ENCODE results near the gene AGRN.

Gene AGRN

DNA sequence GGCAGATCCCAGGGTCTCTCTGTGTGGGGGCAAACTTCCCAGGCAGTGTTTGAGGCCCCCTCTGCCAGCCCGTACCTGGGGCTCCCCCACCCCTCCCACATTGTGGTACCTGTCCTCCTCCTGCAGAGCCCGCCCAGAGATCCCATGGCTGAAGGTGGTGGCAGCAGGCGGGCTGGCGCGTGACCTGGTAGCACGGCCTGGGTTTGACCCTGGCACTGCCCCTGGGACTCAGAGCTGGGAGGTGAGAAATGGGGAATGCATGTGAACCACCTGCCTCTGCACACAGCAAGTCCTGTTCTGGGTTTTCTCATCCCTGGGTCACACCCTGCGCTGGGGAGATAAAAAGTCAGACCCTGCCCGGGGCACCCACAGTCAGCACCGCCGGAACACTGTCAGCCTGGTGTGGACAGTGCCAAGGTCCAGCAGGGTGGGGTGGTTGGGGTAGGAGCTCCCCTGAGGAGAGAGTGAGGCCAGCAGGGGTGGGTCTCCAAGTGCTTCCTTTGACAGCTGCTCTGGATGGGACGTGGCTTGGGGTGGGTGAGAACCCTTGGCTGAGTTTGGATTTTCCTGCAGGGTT lies 11.8 kb downstream of the AGRN start:
- no peak overlapping the region for H3K4me3 ChIP-seq (ENCODE audit: low read length)
- H3K36me3 ChIP-seq (ENCODE audit: control insufficient read depth, insufficient read depth, low read length), result no peaks in the 10 kb centered on the region
- no peak overlapping the region for H3K9ac ChIP-seq (ENCODE audit: low read length)
- H3K27me3 ChIP-seq (ENCODE audit: control insufficient read depth, insufficient read depth, low read length), result peaks cover 27% of the 10 kb centered on the region
- H3K9me3 ChIP-seq (ENCODE audit: control insufficient read depth, low read length), result no peaks in the 10 kb centered on the region
- peaks cover 11% of the 10 kb centered on the region for H3K4me1 ChIP-seq (ENCODE audit: control insufficient read depth, insufficient read depth, low read length)

- peaks cover 31% of the 10 kb centered on the region for H3K27me3 ChIP-seq (ENCODE audit: control insufficient read depth, insufficient read depth, low read length)
- H3K36me3 ChIP-seq (ENCODE audit: control insufficient read depth, insufficient read depth, low read length), result no peaks in the 10 kb centered on the region
- H3K9me3 ChIP-seq (ENCODE audit: control insufficient read depth, low read length), result no peaks in the 10 kb centered on the region
- peaks cover 11% of the 10 kb centered on the region for H3K4me1 ChIP-seq (ENCODE audit: control insufficient read depth, insufficient read depth, low read length)
- no peak overlapping the region for H3K9ac ChIP-seq (ENCODE audit: low read length)
- no peak overlapping the region for H3K4me3 ChIP-seq (ENCODE audit: low read length)
Observed at GRCh38 chr1:1032424-1032823, 12.5 kb downstream of the AGRN start.

DNA sequence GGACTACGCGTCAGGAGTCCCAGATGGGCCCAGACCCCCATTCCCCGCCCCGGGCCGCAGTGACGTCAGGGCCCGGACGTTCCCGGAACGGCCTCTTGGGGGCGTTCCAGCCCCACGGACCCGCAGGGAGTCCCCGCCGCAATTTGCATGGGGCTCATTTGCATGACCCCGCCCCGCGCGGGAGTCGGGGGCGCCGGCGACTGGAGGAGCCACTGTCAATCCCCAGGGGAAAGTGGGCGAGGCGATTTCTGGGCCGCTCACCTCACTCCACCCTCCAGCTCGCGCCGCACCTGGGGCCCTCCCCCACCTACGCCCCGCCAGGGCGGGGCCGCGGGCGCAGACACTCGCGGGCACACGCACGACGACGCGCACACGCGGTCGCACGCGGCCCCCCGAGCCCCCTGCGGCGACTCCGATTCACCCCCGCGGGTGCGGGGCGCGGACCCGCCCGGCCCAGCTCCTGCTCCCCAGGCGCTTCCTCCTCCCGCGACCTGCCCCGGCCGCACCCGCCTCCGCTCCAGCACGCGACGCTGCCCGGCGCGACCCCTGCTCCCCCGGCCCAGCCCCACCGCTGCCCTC lies 13.2 kb downstream of the AGRN start:
- Histone ChIP-seq H3K4me1 (ENCODE audit: control insufficient read depth, insufficient read depth, low read length) (peaks cover 11% of the 10 kb centered on the region), H3K4me3 (ENCODE audit: low read length) (no peak overlapping the region), H3K9ac (ENCODE audit: low read length) (no peak overlapping the region), H3K27me3 (ENCODE audit: control insufficient read depth, insufficient read depth, low read length) (peaks cover 34% of the 10 kb centered on the region), H3K36me3 (ENCODE audit: control insufficient read depth, insufficient read depth, low read length) (no peaks in the 10 kb centered on the region), H3K9me3 (ENCODE audit: control insufficient read depth, low read length) (no peaks in the 10 kb centered on the region)

DNA sequence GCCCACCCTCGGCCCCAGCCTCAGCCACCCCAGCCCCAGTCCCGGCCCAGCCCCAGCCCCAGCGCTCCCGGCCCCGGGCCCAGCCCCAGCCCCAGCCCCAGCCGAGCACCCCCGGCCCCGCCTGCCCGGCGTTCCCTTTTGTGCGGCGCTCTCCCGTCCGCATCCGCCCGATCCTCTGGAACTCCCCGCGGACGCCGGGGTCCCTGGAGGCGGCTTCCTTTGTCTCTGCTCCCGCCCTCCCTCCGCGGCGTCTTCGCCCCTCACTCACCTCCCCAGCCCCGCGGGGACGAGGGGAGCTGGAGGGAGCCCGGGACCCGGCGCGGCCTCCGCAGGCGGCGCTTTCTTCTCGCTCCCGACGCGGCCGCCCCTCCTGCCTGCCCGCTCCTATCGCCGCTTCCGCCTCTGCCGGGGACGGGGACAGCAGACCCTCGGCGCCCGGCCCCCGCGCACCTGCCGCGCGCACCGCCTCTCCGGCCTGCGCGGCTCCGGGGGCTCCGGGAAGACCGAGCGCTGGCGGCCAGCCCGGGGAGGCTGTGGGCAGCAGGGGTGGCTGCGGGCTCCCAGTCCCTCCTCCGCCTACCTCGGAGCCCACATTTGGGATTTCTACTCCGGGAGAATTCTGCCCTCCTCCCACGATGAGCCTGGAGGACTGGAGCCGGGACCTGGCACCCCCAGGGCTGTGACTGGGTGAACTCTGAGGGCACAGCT lies 14.0 kb downstream of the AGRN start:
- Histone ChIP-seq H3K9me3 (ENCODE audit: control insufficient read depth, low read length) (no peaks in the 10 kb centered on the region), H3K27me3 (ENCODE audit: control insufficient read depth, insufficient read depth, low read length) (peaks cover 42% of the 10 kb centered on the region), H3K36me3 (ENCODE audit: control insufficient read depth, insufficient read depth, low read length) (no peaks in the 10 kb centered on the region), H3K9ac (ENCODE audit: low read length) (no peak overlapping the region), H3K4me1 (ENCODE audit: control insufficient read depth, insufficient read depth, low read length) (peaks cover 12% of the 10 kb centered on the region), H3K4me3 (ENCODE audit: low read length) (no peak overlapping the region)

DNA sequence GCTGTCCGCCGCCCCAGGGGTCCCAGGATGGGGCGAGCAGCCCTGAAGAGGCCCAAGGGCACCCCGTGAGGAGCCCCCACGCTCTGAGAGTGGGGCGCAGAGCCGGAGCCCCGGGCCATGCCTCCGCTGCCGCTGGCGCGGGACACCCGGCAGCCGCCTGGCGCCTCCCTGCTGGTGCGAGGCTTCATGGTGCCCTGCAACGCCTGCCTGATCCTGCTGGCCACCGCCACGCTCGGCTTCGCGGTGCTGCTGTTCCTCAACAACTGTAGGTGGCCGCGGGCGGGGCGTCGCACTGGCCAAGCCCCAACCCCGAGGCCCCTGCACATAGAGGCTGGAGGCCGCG lies 14.5 kb downstream of the AGRN start:
- peaks cover 47% of the 10 kb centered on the region for H3K27me3 ChIP-seq (ENCODE audit: control insufficient read depth, insufficient read depth, low read length)
- H3K9ac ChIP-seq (ENCODE audit: low read length), result no peak overlapping the region
- peaks cover 17% of the 10 kb centered on the region for H3K4me1 ChIP-seq (ENCODE audit: control insufficient read depth, insufficient read depth, low read length)
- no peaks in the 10 kb centered on the region for H3K9me3 ChIP-seq (ENCODE audit: control insufficient read depth, low read length)
- H3K4me3 ChIP-seq (ENCODE audit: low read length), result no peak overlapping the region
- H3K36me3 ChIP-seq (ENCODE audit: control insufficient read depth, insufficient read depth, low read length), result no peaks in the 10 kb centered on the region

GRCh38 chr1:1035291-1035943 lies 15.5 kb downstream of the AGRN start:
- Histone ChIP-seq H3K4me3 (ENCODE audit: low read length) (no peak overlapping the region), H3K36me3 (ENCODE audit: control insufficient read depth, insufficient read depth, low read length) (no peaks in the 10 kb centered on the region), H3K27me3 (ENCODE audit: control insufficient read depth, insufficient read depth, low read length) (peaks cover 55% of the 10 kb centered on the region), H3K9me3 (ENCODE audit: control insufficient read depth, low read length) (no peaks in the 10 kb centered on the region), H3K4me1 (ENCODE audit: control insufficient read depth, insufficient read depth, low read length) (peaks cover 27% of the 10 kb centered on the region), H3K9ac (ENCODE audit: low read length) (no peak overlapping the region)

GRCh38 chr1:1037366-1038327 lies 17.7 kb downstream of the AGRN start:
- H3K27me3 ChIP-seq (ENCODE audit: control insufficient read depth, insufficient read depth, low read length), result peaks cover 46% of the 10 kb centered on the region
- H3K9me3 ChIP-seq (ENCODE audit: control insufficient read depth, low read length), result no peaks in the 10 kb centered on the region
- H3K4me1 ChIP-seq (ENCODE audit: control insufficient read depth, insufficient read depth, low read length), result peaks cover 19% of the 10 kb centered on the region
- H3K36me3 ChIP-seq (ENCODE audit: control insufficient read depth, insufficient read depth, low read length), result no peaks in the 10 kb centered on the region
- H3K9ac ChIP-seq (ENCODE audit: low read length), result no peak overlapping the region
- no peak overlapping the region for H3K4me3 ChIP-seq (ENCODE audit: low read length)

GRCh38 chr1:1038694-1039093 lies 18.8 kb downstream of the AGRN start:
- H3K9me3 ChIP-seq (ENCODE audit: control insufficient read depth, low read length), result no peaks in the 10 kb centered on the region
- H3K4me3 ChIP-seq (ENCODE audit: low read length), result no peak overlapping the region
- peaks cover 44% of the 10 kb centered on the region for H3K27me3 ChIP-seq (ENCODE audit: control insufficient read depth, insufficient read depth, low read length)
- no peaks in the 10 kb centered on the region for H3K36me3 ChIP-seq (ENCODE audit: control insufficient read depth, insufficient read depth, low read length)
- peaks cover 17% of the 10 kb centered on the region for H3K4me1 ChIP-seq (ENCODE audit: control insufficient read depth, insufficient read depth, low read length)
- no peak overlapping the region for H3K9ac ChIP-seq (ENCODE audit: low read length)

- Histone ChIP-seq H3K36me3 (ENCODE audit: control insufficient read depth, insufficient read depth, low read length) (no peaks in the 10 kb centered on the region), H3K9ac (ENCODE audit: low read length) (no peak overlapping the region), H3K27me3 (ENCODE audit: control insufficient read depth, insufficient read depth, low read length) (peaks cover 40% of the 10 kb centered on the region), H3K4me3 (ENCODE audit: low read length) (no peak overlapping the region), H3K9me3 (ENCODE audit: control insufficient read depth, low read length) (no peaks in the 10 kb centered on the region), H3K4me1 (ENCODE audit: control insufficient read depth, insufficient read depth, low read length) (peaks cover 17% of the 10 kb centered on the region)
Observed at GRCh38 chr1:1039145-1039910, 19.4 kb downstream of the AGRN start.

DNA sequence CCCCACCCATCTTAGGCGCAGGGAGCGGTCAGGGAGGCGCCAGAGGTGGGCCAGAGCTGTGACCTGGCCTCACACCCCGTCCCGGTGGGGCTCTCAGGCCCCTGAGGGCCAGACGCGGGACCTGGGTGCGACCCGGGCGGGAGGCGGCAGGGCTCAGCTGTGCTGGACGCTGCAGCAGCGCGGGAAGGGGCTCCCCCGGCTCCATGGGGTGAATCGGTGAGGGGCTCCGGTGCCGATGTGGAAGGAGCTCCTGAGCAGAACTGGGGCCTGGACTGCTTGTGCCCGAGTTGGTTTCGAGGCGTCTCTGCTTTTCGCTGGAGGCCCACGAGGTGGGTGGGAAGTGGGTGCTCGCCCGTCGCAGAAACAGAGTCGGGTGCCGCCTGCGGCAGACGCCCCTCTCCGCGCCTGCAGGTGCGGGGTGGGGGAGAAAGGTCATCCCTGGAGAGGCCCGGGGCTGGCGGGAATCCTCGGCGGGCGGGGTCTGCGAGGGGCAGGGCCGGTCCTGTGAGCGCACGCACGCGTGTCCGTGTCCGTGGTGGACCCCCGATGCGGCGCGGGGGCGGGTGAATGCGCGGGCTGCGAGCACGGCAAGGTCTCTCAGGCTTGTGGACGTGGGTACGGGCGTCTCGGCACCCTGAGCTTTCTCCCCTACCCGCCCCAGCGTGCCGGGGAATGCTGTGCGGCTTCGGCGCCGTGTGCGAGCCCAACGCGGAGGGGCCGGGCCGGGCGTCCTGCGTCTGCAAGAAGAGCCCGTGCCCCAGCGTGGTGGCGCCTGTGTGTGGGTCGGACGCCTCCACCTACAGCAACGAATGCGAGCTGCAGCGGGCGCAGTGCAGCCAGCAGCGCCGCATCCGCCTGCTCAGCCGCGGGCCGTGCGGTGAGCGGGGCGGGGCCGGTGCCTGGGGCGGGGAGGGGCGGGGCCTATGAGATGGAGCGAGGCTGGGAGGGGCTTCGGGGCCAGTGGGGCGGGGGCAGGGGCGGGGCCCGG lies 20.4 kb downstream of the AGRN start:
- no peak overlapping the region for H3K4me3 ChIP-seq (ENCODE audit: low read length)

More for the DNA sequence above, 20.4 kb downstream of the AGRN start:
- H3K36me3 ChIP-seq (ENCODE audit: control insufficient read depth, insufficient read depth, low read length), result no peaks in the 10 kb centered on the region
- H3K4me1 ChIP-seq (ENCODE audit: control insufficient read depth, insufficient read depth, low read length), result peaks cover 17% of the 10 kb centered on the region
- no peaks in the 10 kb centered on the region for H3K9me3 ChIP-seq (ENCODE audit: control insufficient read depth, low read length)
- H3K9ac ChIP-seq (ENCODE audit: low read length), result no peak overlapping the region
- H3K27me3 ChIP-seq (ENCODE audit: control insufficient read depth, insufficient read depth, low read length), result peaks cover 35% of the 10 kb centered on the region

Measured in mucosa of stomach (tissue), 1 donor.